ENCODE data around the gene SLC6A16.

GRCh38 chr19:49261602-49262001, 63.4 kb downstream of the SLC6A16 start:
- TF ChIP-seq CTCF (conservative IDR thresholded peaks at IDR 0.05; ENCODE audit: low read length) (no peak), EZH2phosphoT487 (IDR thresholded peaks at IDR 0.05; ENCODE audit: borderline replicate concordance) (no peak)
